ENCODE data around the gene BABAM2. TPM values are rescaled to one million over a fixed set of nuclear protein-coding genes. Genes with fewer than 3 reads are reported as not detected.

Gene BABAM2
- total RNA-seq, 1 donor from 2014 or later = 58.9 TPM

DNA sequence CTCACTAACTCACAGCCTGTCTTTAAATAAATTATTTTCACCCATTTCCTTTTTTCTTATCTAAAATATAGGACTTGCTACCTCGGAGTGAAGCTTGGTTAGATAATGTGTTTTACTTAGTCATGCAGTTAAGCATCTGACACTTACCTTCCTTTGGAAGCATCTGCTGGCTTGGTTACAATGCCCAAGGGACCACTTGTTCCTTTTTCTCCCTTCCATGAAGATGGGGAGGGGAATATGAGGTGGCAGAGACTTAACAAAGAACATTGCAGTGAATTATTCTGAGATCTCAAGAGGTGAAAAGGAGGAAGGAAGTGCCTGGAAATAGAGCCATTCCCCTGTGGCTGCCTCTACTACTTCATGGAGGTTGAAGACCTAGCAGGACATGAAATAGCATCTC, 356.8 kb downstream of the BABAM2 start:
- intact Hi-C loops (cut with micrococcal nuclease) = no loop called here

DNA sequence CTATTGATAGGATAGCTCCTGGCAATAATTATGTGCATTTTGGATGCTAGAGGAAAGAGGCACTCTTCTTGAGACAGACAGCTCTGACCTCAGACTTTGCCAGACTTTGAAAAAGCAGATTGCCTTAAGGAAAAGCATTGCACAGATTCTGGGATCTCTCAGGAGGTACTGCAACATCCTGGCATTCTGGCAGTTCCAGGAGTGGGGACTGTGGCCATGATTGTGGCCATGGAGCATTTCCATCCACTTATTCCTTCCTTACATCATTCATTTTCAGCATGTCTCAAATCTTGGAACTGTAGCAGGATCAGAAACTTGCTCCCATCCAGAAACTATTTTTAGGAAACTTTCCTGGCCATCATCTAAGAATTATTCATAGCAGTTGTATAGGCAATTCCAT, 357.2 kb downstream of the BABAM2 start:
- no peak overlapping the region for H3K4me3 ChIP-seq
- intact Hi-C loops (cut with micrococcal nuclease) = no loop called here
- DNase-seq = no peak
- H3K4me1 ChIP-seq = peaks cover 22% of the 10 kb centered on the region
- TF ChIP-seq, protein P1, sequence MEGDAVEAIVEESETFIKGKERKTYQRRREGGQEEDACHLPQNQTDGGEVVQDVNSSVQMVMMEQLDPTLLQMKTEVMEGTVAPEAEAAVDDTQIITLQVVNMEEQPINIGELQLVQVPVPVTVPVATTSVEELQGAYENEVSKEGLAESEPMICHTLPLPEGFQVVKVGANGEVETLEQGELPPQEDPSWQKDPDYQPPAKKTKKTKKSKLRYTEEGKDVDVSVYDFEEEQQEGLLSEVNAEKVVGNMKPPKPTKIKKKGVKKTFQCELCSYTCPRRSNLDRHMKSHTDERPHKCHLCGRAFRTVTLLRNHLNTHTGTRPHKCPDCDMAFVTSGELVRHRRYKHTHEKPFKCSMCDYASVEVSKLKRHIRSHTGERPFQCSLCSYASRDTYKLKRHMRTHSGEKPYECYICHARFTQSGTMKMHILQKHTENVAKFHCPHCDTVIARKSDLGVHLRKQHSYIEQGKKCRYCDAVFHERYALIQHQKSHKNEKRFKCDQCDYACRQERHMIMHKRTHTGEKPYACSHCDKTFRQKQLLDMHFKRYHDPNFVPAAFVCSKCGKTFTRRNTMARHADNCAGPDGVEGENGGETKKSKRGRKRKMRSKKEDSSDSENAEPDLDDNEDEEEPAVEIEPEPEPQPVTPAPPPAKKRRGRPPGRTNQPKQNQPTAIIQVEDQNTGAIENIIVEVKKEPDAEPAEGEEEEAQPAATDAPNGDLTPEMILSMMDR (IDR thresholded peaks at IDR 0.05; ENCODE audit: borderline replicate concordance) = no peak
- H3K36me3 ChIP-seq = peaks cover 16% of the 10 kb centered on the region
- H3K27me3 ChIP-seq (ENCODE audit: low read depth) = no peaks in the 10 kb centered on the region
- no peaks in the 10 kb centered on the region for H3K9me3 ChIP-seq (replicated peaks)
- peak overlapping the region; percentile 41 for H3K27ac ChIP-seq (replicated peaks)

More for the DNA sequence above, 356.8 kb downstream of the BABAM2 start:
- Histone ChIP-seq H3K27ac (replicated peaks) (peak overlapping the region; percentile 41), H3K4me1 (peaks cover 22% of the 10 kb centered on the region), H3K9me3 (replicated peaks) (no peaks in the 10 kb centered on the region), H3K27me3 (ENCODE audit: low read depth) (no peaks in the 10 kb centered on the region), H3K36me3 (peaks cover 16% of the 10 kb centered on the region), H3K4me3 (no peak overlapping the region)
- TF ChIP-seq, protein P1 (IDR thresholded peaks at IDR 0.05; ENCODE audit: borderline replicate concordance) = no peak
- no peak for DNase-seq

DNA sequence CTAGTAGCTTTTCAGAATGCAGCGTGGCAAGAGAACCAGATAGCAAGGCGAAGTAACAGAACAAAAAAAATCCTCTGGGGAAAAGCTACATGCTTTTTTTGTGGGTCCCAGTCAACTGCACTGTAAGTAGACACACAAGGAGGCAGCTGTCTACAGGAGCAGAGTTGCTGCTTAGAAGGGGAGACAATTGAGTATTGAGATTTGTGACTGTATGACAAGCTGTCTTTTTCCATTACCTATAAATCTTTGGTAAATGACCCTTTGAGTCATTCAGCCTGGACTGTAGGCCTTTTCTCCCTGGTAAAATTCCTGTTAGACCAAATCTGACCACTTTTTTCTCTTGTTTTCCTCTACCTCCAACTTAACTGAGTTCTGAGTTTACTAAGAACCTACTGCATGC, 358.0 kb downstream of the BABAM2 start:
- intact Hi-C loops (cut with micrococcal nuclease) = no loop called here
- Histone ChIP-seq H3K27me3 (ENCODE audit: low read depth) (no peaks in the 10 kb centered on the region), H3K36me3 (peaks cover 16% of the 10 kb centered on the region), H3K27ac (replicated peaks) (no peak overlapping the region), H3K4me1 (peaks cover 22% of the 10 kb centered on the region), H3K9me3 (replicated peaks) (no peaks in the 10 kb centered on the region), H3K4me3 (no peak overlapping the region)
- TF ChIP-seq, protein P1 (IDR thresholded peaks at IDR 0.05; ENCODE audit: borderline replicate concordance) = no peak
- no peak for DNase-seq

DNA sequence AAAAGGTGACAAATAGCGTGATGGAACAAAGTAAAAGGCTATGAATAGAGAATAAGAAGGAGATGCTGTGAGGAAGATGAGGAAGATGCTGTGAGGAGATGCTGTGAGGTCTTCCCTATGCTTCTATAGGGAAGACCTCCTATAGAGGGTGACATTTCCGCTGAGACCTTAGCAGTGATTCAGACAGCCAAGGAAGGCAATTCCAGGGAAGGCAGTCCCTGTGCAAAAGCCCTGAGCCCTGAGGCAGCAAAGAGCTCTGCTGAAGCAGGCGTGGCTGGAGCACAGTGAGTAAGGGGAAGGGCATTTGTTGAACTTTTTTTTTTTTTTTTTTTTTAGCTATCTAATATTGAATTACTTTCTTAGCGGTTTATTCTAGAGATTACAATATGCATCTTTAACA, 359.5 kb downstream of the BABAM2 start:
- no peak for DNase-seq

DNA sequence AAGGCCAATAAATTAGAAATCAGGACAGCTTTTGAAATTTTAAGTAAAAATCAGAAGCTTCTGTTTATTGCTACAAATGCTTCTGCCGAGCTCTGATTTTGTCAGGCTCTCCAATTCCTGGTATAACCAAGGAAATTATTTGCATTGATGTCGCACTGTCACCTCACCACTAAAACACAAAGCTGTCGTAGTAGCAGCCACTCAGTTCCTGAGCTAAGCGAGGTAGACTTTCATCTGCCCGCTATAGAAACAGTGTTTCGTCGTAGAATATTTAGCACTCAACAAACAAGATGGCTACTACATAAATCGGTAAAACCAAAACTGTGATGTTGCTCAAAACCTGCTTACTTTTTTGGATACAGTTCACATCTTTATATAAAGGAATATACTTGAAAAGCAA, 360.8 kb downstream of the BABAM2 start:
- TF ChIP-seq, protein P1 (IDR thresholded peaks at IDR 0.05; ENCODE audit: borderline replicate concordance) = no peak
- Histone ChIP-seq H3K27me3 (ENCODE audit: low read depth) (no peaks in the 10 kb centered on the region), H3K4me1 (peaks cover 21% of the 10 kb centered on the region), H3K36me3 (no peaks in the 10 kb centered on the region), H3K27ac (replicated peaks) (no peak overlapping the region), H3K4me3 (no peak overlapping the region), H3K9me3 (replicated peaks) (no peaks in the 10 kb centered on the region)
- intact Hi-C loops (cut with micrococcal nuclease) = no loop called here
- no peak for DNase-seq

More for the DNA sequence above, 359.5 kb downstream of the BABAM2 start:
- no peaks in the 10 kb centered on the region for H3K9me3 ChIP-seq (replicated peaks)
- intact Hi-C loops (cut with micrococcal nuclease) = no loop called here
- TF ChIP-seq, protein P1 (IDR thresholded peaks at IDR 0.05; ENCODE audit: borderline replicate concordance) = no peak
- H3K27me3 ChIP-seq (ENCODE audit: low read depth) = no peaks in the 10 kb centered on the region
- H3K36me3 ChIP-seq = peaks cover 9% of the 10 kb centered on the region
- peaks cover 22% of the 10 kb centered on the region for H3K4me1 ChIP-seq
- H3K27ac ChIP-seq (replicated peaks) = no peak overlapping the region
- no peak overlapping the region for H3K4me3 ChIP-seq

DNA sequence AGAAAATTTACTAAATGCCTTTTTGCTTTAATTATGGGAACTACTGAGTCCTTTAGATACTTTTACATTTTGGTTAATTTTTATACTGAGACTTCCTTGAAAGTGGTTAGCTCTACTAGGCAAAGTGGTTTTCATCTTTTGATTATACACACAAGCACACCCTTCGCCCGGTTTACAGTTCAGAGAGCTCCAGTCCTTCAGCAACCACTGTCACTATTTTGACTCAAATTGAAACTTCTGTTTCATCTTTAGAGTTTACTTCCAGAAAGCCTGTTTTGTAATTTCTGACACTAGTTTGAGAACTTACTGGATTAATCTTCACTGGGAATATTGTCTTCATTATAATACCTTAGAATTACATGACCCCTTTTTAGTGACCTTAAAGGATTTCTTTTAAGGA, 361.8 kb downstream of the BABAM2 start:
- H3K27me3 ChIP-seq (ENCODE audit: low read depth) = no peaks in the 10 kb centered on the region
- intact Hi-C loops (cut with micrococcal nuclease) = no loop called here
- no peak overlapping the region for H3K27ac ChIP-seq (replicated peaks)

More for the DNA sequence above, 361.8 kb downstream of the BABAM2 start:
- peaks cover 11% of the 10 kb centered on the region for H3K4me1 ChIP-seq
- TF ChIP-seq, protein P1 (IDR thresholded peaks at IDR 0.05; ENCODE audit: borderline replicate concordance) = no peak
- H3K4me3 ChIP-seq = no peak overlapping the region
- H3K36me3 ChIP-seq = no peaks in the 10 kb centered on the region
- no peaks in the 10 kb centered on the region for H3K9me3 ChIP-seq (replicated peaks)
- no peak for DNase-seq

All from left ventricle myocardium inferior (tissue), 1 donor.